HFFc6 (cell line): ENCODE measurements around the gene SLC12A2. TPM values are rescaled to one million over a fixed set of nuclear protein-coding genes. Genes with fewer than 3 reads are reported as not detected.

Experiments
- DNase-seq: peaks from one replicate; pipeline ENCODE4 v3.0.0-alpha.2; 2018
- H3K27ac Mint-ChIP-seq: 2 replicates; pipeline ENCODE4 v1.8.0; 2020; ENCODE audit warnings: mild to moderate bottlenecking, mixed read lengths
- H3K27me3 Mint-ChIP-seq: 2 replicates; pipeline ENCODE4 v1.8.0; 2021; ENCODE audit warnings: mild to moderate bottlenecking, moderate library complexity, mixed read lengths; ENCODE audit not compliant: insufficient read depth
- H3K36me3 Mint-ChIP-seq: 2 replicates; pipeline ENCODE4 v1.8.0; 2021; ENCODE audit warnings: low read depth, mixed read lengths
- H3K4me1 Mint-ChIP-seq: 2 replicates; pipeline ENCODE4 v1.8.0; 2020; ENCODE audit warnings: low read depth, mixed read lengths
- H3K4me3 Mint-ChIP-seq: 2 replicates; pipeline ENCODE4 v1.8.0; 2020; ENCODE audit warnings: mild to moderate bottlenecking, moderate library complexity, mixed read lengths
- H3K9me3 Mint-ChIP-seq: 2 replicates; pipeline ENCODE4 v1.8.0; 2020; ENCODE audit warnings: mild to moderate bottlenecking, mixed read lengths
- CTCF ChIP-seq: fragments of 200-600 bp; sonication (generic); IDR thresholded peaks from 2 replicates; pipeline ENCODE4 v1.5.0; 2021; ENCODE audit warnings: antibody characterized with exemption, mild to moderate bottlenecking
- total RNA-seq, 6 experiments: library from RNA; stranded (reverse); fragmentation: NEBNext Ultra II Directional; extraction: Animal tissue kit (Norgen Biotek cat#: 25700); gene quantifications; 2 replicates in 1 of 6; 3 replicates in 5 of 6; pipeline ENCODE4 v1.2.3, GENCODE V29; 2021

SLC12A2 gene
- total RNA-seq, 6 experiments from 2014 or later = 14.8 to 17.9 (median 16.1) TPM

- no peak for TF ChIP-seq CTCF
- Mint-ChIP-seq H3K9me3 (no peaks in the 10 kb centered on the region), H3K4me1 (peaks cover 7% of the 10 kb centered on the region; the same call in 1 of the 2 replicates), H3K36me3 (peaks cover 2% of the 10 kb centered on the region; the same call in 1 of the 2 replicates), H3K27ac (no peak overlapping the region; the same call in 1 of the 2 replicates), H3K27me3 (no peaks in the 10 kb centered on the region; the same call in none of the 2 replicates), H3K4me3 (no peak overlapping the region)
- no peak for DNase-seq
Measured at GRCh38 chr5:128105203-128105602, 21.6 kb downstream of the SLC12A2 start.

- peaks cover 11% of the 10 kb centered on the region; the same call in 1 of the 2 replicates for H3K36me3 Mint-ChIP-seq
- TF ChIP-seq CTCF = no peak
- peaks cover 20% of the 10 kb centered on the region for H3K4me1 Mint-ChIP-seq
- no peaks in the 10 kb centered on the region; the same call in none of the 2 replicates for H3K27me3 Mint-ChIP-seq
- no peak for DNase-seq
- H3K4me3 Mint-ChIP-seq = no peak overlapping the region
- H3K27ac Mint-ChIP-seq = no peak overlapping the region
- H3K9me3 Mint-ChIP-seq = no peaks in the 10 kb centered on the region
Measured at GRCh38 chr5:128109138-128109537, 25.6 kb downstream of the SLC12A2 start.

GRCh38 chr5:128109766-128110165 lies 26.2 kb downstream of the SLC12A2 start:
- H3K4me3 Mint-ChIP-seq = no peak overlapping the region
- H3K27me3 Mint-ChIP-seq = no peaks in the 10 kb centered on the region; the same call in none of the 2 replicates
- peaks cover 20% of the 10 kb centered on the region for H3K4me1 Mint-ChIP-seq
- no peak overlapping the region for H3K27ac Mint-ChIP-seq
- H3K36me3 Mint-ChIP-seq = peaks cover 11% of the 10 kb centered on the region; the same call in 1 of the 2 replicates
- no peak for DNase-seq
- TF ChIP-seq CTCF = no peak
- H3K9me3 Mint-ChIP-seq = no peaks in the 10 kb centered on the region

- peak; percentile 50 for DNase-seq
- Mint-ChIP-seq H3K4me1 (peaks cover 14% of the 10 kb centered on the region), H3K27ac (peak overlapping the region; percentile 52), H3K4me3 (peak overlapping the region; percentile 18; the same call in 1 of the 2 replicates), H3K27me3 (no peaks in the 10 kb centered on the region; the same call in 1 of the 2 replicates), H3K9me3 (no peaks in the 10 kb centered on the region), H3K36me3 (peaks cover 25% of the 10 kb centered on the region)
- TF ChIP-seq CTCF = no peak
Measured at GRCh38 chr5:128111818-128112448, 28.4 kb downstream of the SLC12A2 start.

GRCh38 chr5:128116445-128116844 lies 32.9 kb downstream of the SLC12A2 start:
- Mint-ChIP-seq H3K36me3 (peaks cover 40% of the 10 kb centered on the region), H3K27me3 (no peaks in the 10 kb centered on the region), H3K27ac (no peak overlapping the region), H3K9me3 (peaks cover 8% of the 10 kb centered on the region; the same call in 1 of the 2 replicates), H3K4me3 (no peak overlapping the region), H3K4me1 (peaks cover 13% of the 10 kb centered on the region)
- TF ChIP-seq CTCF = no peak
- no peak for DNase-seq
